ENCODE results near the gene C16orf86. TPM values are rescaled to one million over a fixed set of nuclear protein-coding genes. Genes with fewer than 3 reads are reported as not detected.

Gene C16orf86, protein sequence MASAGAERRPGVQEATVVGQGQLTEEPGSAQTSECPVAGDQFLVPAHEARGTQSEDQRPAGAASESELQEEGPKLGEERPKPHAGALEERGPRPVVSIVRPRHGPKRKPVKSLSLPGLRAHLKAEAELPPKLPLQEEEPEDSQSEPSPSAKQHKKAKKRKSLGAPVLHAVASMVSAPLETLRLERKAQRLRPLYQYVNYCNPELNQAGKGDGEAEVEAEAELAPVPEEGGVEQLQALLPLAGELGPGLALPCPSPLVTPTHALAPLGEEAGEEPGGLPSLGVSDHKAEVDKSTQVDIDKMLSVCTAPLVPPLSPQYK
- total RNA-seq (1 to 10 TPM; 2.6 to 7.9 TPM), polyA plus RNA-seq (10 to 100 TPM in 1 of 2 donors, 1 to 10 TPM in 1; 3.1 to 14.4 TPM)
- long read RNA-seq, donor 1, transcript C16orf86-201 (4 exons, 1,267 nt): major isoform, 5 of 12 reads
- long read RNA-seq, donor 1, partial matches to known transcripts: 2 of 12 reads
- long read RNA-seq, donor 1, other reads (novel, unspliced or antisense): 1 of 12 reads
- long read RNA-seq, donor 2, partial matches to known transcripts: 3 of 13 reads
- long read RNA-seq, donor 2, other reads (novel, unspliced or antisense): 4 of 13 reads

DNA sequence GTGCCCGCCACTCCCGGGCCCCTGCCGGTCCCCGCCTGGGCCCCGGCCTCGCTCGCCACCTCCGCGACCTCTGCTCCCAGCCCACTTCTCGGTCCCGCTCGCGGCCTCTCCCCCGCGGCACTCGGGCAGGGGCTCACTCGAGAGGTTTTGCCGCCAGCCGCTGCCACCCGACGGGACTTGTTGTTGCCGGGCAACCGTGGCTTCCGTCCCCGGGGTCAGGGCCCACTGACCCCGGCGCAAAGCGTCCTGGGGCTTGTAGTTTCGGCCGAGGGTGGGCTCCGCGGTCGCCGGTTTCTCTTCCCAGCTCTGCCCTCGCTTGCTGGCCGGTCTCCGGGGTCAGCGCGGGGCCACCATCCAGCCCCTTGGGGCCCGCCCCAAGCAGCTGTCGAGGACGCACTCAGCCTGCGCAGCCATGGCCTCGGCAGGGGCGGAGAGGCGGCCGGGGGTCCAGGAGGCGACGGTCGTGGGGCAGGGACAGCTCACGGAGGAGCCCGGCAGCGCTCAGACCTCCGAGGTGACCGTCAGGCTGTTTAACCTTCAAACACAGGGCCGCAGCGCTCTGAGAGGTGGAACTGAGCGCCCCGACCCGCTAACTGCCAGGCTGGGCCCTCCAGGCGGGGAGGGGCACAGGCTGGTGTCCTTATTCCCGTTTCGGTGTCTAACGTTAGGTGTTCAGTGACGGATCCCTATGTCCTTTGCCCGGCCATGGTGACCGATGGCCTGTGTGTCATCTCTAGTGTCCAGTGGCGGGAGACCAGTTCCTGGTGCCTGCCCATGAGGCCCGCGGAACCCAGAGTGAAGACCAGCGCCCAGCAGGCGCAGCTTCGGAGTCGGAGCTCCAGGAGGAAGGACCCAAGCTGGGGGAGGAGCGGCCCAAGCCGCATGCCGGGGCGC lies at the start of gene C16orf86, which contains the start of gene ENKD1:
Gene C16orf86, plus strand, starts transcription at position 256 of the 894 bp plus-strand sequence. Its CDS starts 157 bp downstream, at position 413.
Gene ENKD1, minus strand, starts transcription at position 192 of the 894 bp plus-strand sequence. CDS start 308 bp downstream, outside the sequence.
- peak; percentile 92 to 95 for DNase-seq
- Histone ChIP-seq H3K36me3 (ENCODE audit: control insufficient read depth in 1 of 2, insufficient read depth in 2 of 2, low read length in 1 of 2) (no peaks in the 10 kb centered on the region), H3K4me3 (ENCODE audit: low read length in 2 of 2) (peak within 1 kb of the TSS; percentile 36 to 40), H3K27ac (ENCODE audit: low read depth in 1 of 2, low read length in 2 of 2) (peak within 1 kb of the TSS in 1 of 2 donors; percentile 35), H3K4me1 (ENCODE audit: control insufficient read depth in 1 of 2, insufficient read depth in 2 of 2, low read length in 2 of 2) (no peaks in the 10 kb centered on the region), H3K9me3 (ENCODE audit: control insufficient read depth, low read length) (no peaks in the 10 kb centered on the region), H3K27me3 (ENCODE audit: control insufficient read depth in 1 of 2, insufficient read depth in 2 of 2, low read length in 1 of 2) (no peaks in the 10 kb centered on the region)
- peak; percentile 83 for ATAC-seq (ENCODE audit: low FRiP score)
- WGBS, 2 donors: 8 to 9% methylated on average over 70 to 78 of the region's 78 CpGs
- intact Hi-C loops (cut with DNase I): loop anchor here in 1 of 2 donors (1.0 to 5.0 kb wide), 2 partner anchors 105 to 120 kb away; partner anchors contain the start of gene CTCF

DNA sequence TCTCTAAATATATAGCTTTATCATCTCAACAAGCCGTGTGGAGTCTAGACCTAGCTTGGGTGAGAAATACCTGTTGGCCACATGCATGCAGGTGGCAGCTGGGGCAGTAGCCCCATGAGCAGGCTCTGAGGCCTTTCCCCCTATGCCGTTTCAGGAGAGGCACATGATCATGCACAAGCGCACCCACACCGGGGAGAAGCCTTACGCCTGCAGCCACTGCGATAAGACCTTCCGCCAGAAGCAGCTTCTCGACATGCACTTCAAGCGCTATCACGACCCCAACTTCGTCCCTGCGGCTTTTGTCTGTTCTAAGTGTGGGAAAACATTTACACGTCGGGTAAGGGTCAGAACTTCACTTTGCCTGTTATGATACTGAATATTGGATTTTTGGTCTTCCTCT lies 38.4 kb upstream of the C16orf86 start:
- Histone ChIP-seq H3K4me3 (ENCODE audit: low read length in 2 of 2) (no peak overlapping the region), H3K36me3 (ENCODE audit: control insufficient read depth in 1 of 2, insufficient read depth in 2 of 2, low read length in 1 of 2) (peaks cover 6 to 11% of the 10 kb centered on the region in 2 donors)

DNA sequence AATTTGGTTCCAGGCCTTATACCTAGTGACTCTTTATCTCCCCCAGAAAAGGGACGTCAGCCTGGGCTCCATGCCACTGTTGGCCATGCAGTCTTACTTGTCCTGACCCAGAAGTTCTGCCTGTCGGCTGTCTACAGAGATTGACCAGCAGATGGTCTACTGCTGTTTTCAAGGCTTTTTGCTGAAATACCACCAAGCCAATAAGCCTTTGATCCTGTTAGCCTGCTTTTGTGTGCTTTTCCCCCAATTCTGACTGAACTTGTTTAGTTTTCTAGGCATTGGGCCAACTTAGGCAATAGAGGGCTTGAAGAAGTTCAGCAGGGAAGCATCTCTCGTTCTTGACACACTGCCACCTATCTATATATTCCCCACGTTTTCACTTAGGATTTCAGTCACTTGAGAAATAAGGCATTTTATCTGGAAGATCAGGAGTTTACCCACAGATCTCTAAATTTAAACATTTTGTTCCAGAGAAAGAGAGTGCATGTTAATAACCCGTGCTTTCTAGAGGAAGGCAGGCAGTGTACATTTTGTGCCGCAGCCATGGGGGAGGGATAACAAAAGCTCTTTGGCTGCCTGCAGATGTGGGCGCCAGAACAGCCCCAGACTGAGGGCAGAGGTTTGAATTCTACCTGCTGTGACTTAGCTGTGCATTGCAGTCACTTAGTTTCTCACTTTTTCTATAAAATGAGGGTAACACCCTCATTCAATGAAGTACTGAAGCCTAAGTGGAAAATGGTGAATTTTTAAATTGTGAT lies 34.0 kb upstream of the C16orf86 start:
- WGBS, 2 donors: 47 to 49% methylated on average over 7 of the region's 7 CpGs
- intact Hi-C loops (cut with DNase I): no loop called here
- H3K27me3 ChIP-seq (ENCODE audit: control insufficient read depth in 1 of 2, insufficient read depth in 2 of 2, low read length in 1 of 2): no peaks in the 10 kb centered on the region
- H3K4me3 ChIP-seq (ENCODE audit: low read length in 2 of 2): no peak overlapping the region
- peaks cover 5 to 12% of the 10 kb centered on the region in 2 donors for H3K36me3 ChIP-seq (ENCODE audit: control insufficient read depth in 1 of 2, insufficient read depth in 2 of 2, low read length in 1 of 2)
- ATAC-seq (ENCODE audit: low FRiP score) (no peak), DNase-seq (peak in 1 of 2 donors; percentile 46)
- no peak overlapping the region for H3K27ac ChIP-seq (ENCODE audit: low read depth in 1 of 2, low read length in 2 of 2)
- no peaks in the 10 kb centered on the region for H3K4me1 ChIP-seq (ENCODE audit: control insufficient read depth in 1 of 2, insufficient read depth in 2 of 2, low read length in 2 of 2)
- H3K9me3 ChIP-seq (ENCODE audit: control insufficient read depth, low read length): no peaks in the 10 kb centered on the region

More for the DNA sequence above, 38.4 kb upstream of the C16orf86 start:
- Histone ChIP-seq H3K4me1 (ENCODE audit: control insufficient read depth in 1 of 2, insufficient read depth in 2 of 2, low read length in 2 of 2) (no peaks in the 10 kb centered on the region), H3K27ac (ENCODE audit: low read depth in 1 of 2, low read length in 2 of 2) (no peak overlapping the region), H3K27me3 (ENCODE audit: control insufficient read depth in 1 of 2, insufficient read depth in 2 of 2, low read length in 1 of 2) (no peaks in the 10 kb centered on the region), H3K9me3 (ENCODE audit: control insufficient read depth, low read length) (no peaks in the 10 kb centered on the region)
- WGBS, 2 donors: 92 to 95% methylated on average over 14 of the region's 14 CpGs
- DNase-seq (peak in 1 of 2 donors; percentile 68), ATAC-seq (ENCODE audit: low FRiP score) (no peak)
- intact Hi-C loops (cut with DNase I): no loop called here

DNA sequence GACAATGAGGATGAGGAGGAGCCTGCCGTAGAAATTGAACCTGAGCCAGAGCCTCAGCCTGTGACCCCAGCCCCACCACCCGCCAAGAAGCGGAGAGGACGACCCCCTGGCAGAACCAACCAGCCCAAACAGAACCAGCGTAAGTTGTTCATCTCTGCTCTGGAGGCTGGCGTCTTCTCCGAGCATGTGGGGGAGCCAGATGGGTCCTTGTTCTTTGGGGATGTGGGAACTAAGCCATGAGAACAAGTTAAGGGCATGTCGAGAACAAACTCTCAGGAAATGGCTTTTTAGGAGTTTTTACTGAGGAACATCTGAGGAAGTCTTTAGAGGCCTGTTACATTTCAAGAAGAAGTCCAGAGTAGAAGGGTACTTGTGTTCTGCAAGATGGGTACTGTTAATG lies 29.9 kb upstream of the C16orf86 start:
- ATAC-seq (ENCODE audit: low FRiP score) (no peak), DNase-seq (peak in 1 of 2 donors; percentile 7)
- Histone ChIP-seq H3K27me3 (ENCODE audit: control insufficient read depth in 1 of 2, insufficient read depth in 2 of 2, low read length in 1 of 2) (no peaks in the 10 kb centered on the region), H3K27ac (ENCODE audit: low read depth in 1 of 2, low read length in 2 of 2) (no peak overlapping the region), H3K9me3 (ENCODE audit: control insufficient read depth, low read length) (no peaks in the 10 kb centered on the region), H3K36me3 (ENCODE audit: control insufficient read depth in 1 of 2, insufficient read depth in 2 of 2, low read length in 1 of 2) (peaks cover 5 to 8% of the 10 kb centered on the region in 2 donors), H3K4me3 (ENCODE audit: low read length in 2 of 2) (no peak overlapping the region), H3K4me1 (ENCODE audit: control insufficient read depth in 1 of 2, insufficient read depth in 2 of 2, low read length in 2 of 2) (no peaks in the 10 kb centered on the region)
- 91 to 92% methylated on average over 8 of the region's 8 CpGs for WGBS, 2 donors
- intact Hi-C loops (cut with DNase I): no loop called here

DNA sequence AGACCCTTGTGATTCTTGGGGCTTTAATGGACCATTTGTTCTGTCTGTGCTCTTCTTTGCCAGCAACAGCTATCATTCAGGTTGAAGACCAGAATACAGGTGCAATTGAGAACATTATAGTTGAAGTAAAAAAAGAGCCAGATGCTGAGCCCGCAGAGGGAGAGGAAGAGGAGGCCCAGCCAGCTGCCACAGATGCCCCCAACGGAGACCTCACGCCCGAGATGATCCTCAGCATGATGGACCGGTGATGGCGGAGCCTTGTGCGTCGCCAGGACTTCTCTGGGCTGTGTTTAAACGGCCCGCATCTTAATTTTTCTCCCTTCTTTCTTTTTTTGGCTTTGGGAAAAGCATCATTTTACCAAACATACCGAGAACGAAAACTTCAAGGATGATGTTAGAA lies 29.0 kb upstream of the C16orf86 start:
- intact Hi-C loops (cut with DNase I): no loop called here
- WGBS, 2 donors: 91 to 95% methylated on average over 12 of the region's 12 CpGs
- peaks cover 5 to 8% of the 10 kb centered on the region in 2 donors for H3K36me3 ChIP-seq (ENCODE audit: control insufficient read depth in 1 of 2, insufficient read depth in 2 of 2, low read length in 1 of 2)

DNA sequence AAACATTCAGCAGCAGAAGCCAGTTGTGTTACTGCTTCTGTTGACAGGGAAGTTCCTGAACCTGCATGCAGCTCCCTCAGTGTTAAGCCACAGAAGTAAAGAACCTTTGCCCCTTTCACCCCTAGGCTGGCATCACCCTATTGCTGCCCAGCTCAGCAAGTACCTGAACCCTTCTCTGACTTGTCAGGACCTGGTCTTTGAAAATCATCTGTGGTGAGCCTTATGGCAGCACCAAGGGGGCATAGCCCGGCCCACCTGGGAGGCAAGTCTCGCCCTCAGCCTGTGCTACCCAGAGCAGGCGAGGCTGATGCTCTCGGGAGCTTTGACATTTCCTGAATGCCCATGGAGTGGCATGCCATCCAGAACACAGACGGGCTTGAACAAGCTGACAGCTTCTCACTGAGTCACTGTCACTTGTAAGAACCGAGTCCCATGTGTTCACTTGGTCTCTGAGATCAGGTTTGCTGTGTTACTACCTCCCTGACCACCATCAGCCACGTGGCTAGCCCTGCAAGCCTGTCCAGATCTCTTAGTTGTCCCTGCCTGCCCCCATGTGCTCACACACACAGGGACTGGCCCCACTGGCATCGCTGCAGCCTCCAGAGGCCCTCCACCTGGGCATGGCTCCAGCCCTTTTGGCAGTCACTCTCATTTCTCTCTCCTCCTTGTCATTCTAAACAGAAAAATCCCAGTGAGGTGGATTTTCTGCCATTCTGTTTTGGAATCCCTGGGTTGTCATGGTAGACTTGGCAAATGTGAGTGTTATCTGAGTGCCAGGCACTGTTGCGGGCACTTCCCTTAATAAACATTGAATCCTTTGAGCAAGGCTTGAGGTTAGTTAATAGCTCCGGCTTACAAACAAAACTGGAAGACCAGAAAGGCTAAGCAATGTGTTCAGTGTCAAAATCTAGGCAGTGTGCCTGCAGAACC lies 24.6 kb upstream of the C16orf86 start:
- Histone ChIP-seq H3K4me1 (ENCODE audit: control insufficient read depth in 1 of 2, insufficient read depth in 2 of 2, low read length in 2 of 2) (no peaks in the 10 kb centered on the region), H3K36me3 (ENCODE audit: control insufficient read depth in 1 of 2, insufficient read depth in 2 of 2, low read length in 1 of 2) (peaks cover 0 to 3% of the 10 kb centered on the region in 2 donors), H3K4me3 (ENCODE audit: low read length in 2 of 2) (no peak overlapping the region), H3K27ac (ENCODE audit: low read depth in 1 of 2, low read length in 2 of 2) (no peak overlapping the region), H3K27me3 (ENCODE audit: control insufficient read depth in 1 of 2, insufficient read depth in 2 of 2, low read length in 1 of 2) (no peaks in the 10 kb centered on the region), H3K9me3 (ENCODE audit: control insufficient read depth, low read length) (no peaks in the 10 kb centered on the region)
- DNase-seq: peak; percentile 85 to 90
- 10 to 12% methylated on average over 10 of the region's 10 CpGs for WGBS, 2 donors
- ATAC-seq (ENCODE audit: low FRiP score): peak; percentile 69
- intact Hi-C loops (cut with DNase I): no loop called here

More for the DNA sequence above, 29.0 kb upstream of the C16orf86 start:
- H3K9me3 ChIP-seq (ENCODE audit: control insufficient read depth, low read length): no peaks in the 10 kb centered on the region
- DNase-seq: peak in 1 of 2 donors; percentile 21
- no peaks in the 10 kb centered on the region for H3K27me3 ChIP-seq (ENCODE audit: control insufficient read depth in 1 of 2, insufficient read depth in 2 of 2, low read length in 1 of 2)
- no peaks in the 10 kb centered on the region for H3K4me1 ChIP-seq (ENCODE audit: control insufficient read depth in 1 of 2, insufficient read depth in 2 of 2, low read length in 2 of 2)
- H3K27ac ChIP-seq (ENCODE audit: low read depth in 1 of 2, low read length in 2 of 2): no peak overlapping the region
- ATAC-seq (ENCODE audit: low FRiP score): no peak
- H3K4me3 ChIP-seq (ENCODE audit: low read length in 2 of 2): no peak overlapping the region

DNA sequence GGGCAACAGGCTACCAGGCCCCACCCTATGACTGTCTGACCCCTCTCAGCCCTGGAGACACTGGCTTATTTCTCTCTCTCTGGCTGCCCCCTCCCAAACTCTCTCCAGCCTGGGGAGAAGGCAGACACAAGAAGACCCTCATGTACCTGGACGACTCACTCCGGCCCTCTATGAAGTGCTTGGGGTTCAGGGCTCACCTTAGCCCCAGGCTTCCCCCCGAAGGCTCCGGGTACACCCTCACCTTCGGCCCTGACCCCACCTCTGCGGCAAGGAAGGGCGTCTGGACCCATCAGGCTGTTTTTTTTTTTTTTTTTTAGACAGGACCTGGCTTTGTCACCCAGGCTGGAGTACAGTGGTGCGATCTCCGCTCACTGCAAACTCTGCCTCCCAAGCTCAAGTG lies 22.6 kb upstream of the C16orf86 start:
- 90 to 93% methylated on average over 9 of the region's 9 CpGs for WGBS, 2 donors
- Histone ChIP-seq H3K27ac (ENCODE audit: low read depth in 1 of 2, low read length in 2 of 2) (no peak overlapping the region), H3K27me3 (ENCODE audit: control insufficient read depth in 1 of 2, insufficient read depth in 2 of 2, low read length in 1 of 2) (no peaks in the 10 kb centered on the region), H3K9me3 (ENCODE audit: control insufficient read depth, low read length) (no peaks in the 10 kb centered on the region), H3K4me3 (ENCODE audit: low read length in 2 of 2) (no peak overlapping the region), H3K36me3 (ENCODE audit: control insufficient read depth in 1 of 2, insufficient read depth in 2 of 2, low read length in 1 of 2) (no peaks in the 10 kb centered on the region), H3K4me1 (ENCODE audit: control insufficient read depth in 1 of 2, insufficient read depth in 2 of 2, low read length in 2 of 2) (no peaks in the 10 kb centered on the region)
- DNase-seq: peak in 1 of 2 donors; percentile 67
- intact Hi-C loops (cut with DNase I): no loop called here
- ATAC-seq (ENCODE audit: low FRiP score): no peak

Data from aorta (tissue), 5 donors.